GM19468 (cell line): Measurements from ENCODE around the gene VSIG10L2.
"Not testable (repeated sequence)": the region's sequence is repeated elsewhere in the genome, so short reads cannot be mapped to it uniquely, and the experiment has no call there.

Source experiments
- ATAC-seq: cut with Tn5 transposase; IDR thresholded peaks from one replicate; pipeline ENCODE4 v1.9.1; 2021; ENCODE audit warnings: mild to moderate bottlenecking, moderate library complexity, moderate number of reproducible peaks; ENCODE audit not compliant: unreplicated experiment; ENCODE audit errors: extremely low read depth

Gene VSIG10L2

DNA sequence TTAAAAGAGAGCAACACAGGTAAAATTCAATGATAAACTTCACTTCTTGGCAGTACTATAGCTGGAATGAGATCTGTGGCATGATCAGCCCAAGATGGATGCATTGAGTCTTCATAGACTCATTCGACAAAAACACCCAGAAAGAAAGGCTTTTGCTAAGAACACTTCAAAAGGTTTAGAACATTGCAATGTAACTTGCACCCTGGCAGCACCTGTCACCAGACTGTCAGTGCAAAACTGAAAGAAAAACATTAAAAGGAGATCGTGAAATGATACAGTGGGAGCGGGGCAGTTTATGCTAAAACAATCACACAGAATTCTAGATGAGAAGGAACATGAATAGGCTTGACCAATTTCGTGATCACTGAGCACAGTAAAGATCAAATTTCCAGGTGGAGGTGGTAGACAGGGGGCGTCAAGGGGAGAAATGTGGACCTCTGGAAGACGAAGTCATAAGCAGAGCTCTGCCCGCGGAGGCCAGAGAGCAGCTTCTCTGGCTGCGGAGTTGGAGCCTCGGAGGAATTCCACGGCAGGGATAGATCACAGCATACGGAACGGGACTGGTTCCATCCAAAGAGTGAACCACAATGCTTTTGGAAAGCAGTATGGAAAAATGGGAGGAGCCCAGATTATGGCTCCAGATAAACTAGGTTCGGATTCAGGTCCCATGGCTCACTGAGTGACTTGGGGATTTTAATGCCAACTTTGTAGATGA is 11.9 kb downstream of the VSIG10L2 start:
- no peak for ATAC-seq

DNA sequence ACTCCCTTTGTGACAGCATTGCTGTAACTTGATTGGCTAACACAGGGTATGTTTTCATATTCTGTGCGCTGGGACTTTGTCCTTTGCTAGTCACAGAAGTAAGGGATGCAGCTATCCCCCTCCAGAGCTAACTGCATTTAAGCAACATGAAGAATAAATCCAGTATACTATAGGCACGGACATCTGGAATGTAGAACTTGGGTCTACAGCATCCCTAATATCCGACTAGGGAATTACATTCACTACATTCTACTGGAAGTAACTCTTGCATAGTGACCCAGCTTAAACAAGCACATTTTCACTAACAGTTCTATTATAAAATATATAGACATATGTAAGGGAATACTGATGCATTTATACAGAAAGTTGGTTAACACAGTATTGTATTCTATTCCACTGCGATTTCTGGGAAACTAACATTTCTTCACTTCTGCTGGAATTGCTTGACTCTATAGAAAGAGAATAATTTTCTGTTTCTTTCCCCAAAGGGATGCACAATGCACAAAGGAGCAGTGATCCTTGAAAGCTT is 13.1 kb downstream of the VSIG10L2 start:
- no peak for ATAC-seq

DNA sequence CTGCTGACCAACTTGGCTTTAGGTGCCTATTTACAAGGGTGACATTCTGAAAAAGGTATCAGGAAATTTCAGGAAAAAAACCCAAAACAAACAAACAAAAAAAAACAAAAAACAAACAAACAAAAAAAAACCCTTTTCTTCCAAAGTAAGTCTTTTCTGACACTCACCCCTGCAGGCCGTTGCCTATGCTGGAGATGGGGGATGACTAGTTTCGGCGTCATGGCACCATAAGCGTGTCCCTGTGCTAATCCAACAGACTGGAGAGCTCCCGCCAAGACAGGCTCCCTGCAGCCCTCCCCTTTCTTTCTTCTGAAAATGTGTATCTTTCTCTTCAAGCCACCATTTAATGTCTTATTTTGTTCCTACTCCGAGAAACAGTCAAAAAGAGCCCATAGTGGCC is 13.7 kb downstream of the VSIG10L2 start:
- ATAC-seq: no peak

DNA sequence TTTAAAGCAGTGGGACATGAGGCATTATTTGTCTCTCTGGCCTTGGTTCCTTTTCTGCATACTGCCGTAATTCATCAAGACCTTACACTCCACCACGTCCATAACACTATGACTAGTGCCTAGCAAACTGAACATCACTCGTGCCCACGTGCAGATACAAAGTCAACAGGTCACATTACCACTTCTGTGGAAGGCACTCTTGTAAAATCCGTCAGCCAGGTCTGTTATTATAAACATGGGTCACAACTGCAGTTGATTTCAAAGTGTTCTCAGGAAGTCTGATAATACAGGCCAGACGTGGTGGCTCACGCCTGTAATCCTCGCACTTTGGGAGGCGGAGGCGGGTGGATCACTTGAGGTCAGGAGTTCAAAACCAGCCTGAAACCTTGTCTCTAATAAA is 14.1 kb downstream of the VSIG10L2 start:
- no peak for ATAC-seq

DNA sequence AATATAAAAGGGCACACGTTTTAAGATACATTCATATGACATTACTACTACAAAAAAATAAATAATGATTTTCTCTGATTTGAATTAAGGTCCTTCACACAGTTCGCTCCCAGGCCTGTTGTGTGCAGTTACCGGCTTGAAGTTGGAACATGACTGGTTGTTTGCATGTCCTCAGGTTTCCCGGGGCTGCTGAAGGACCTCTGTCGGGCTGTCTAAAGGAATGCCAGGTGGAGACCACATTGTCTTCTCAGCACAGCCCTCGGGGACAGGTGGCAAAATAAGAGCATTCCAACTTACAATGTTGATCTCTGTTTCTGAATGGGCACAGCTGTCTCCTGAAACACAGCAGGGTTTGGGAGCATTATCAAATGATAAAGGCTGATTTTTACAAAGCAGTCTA is 14.9 kb downstream of the VSIG10L2 start:
- no peak for ATAC-seq

DNA sequence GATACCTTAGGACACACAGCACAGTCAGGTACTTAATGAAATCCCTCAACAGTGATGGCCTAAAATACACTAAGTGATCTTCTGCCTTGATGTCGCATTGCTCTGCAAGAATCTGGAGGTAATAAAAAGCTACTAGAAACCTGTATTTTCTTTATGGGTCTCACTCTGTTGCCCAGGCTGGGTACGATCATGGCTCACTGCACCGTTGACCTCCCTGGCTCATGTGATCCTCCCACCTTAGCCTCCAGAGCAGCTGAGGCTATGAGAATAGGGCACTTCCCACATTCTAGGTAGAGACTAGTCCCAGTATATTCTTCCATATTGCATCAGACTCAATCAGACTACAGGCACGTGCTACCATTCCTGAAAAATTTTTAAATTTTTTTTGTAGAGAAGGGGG is 21.7 kb downstream of the VSIG10L2 start:
- no peak for ATAC-seq

DNA sequence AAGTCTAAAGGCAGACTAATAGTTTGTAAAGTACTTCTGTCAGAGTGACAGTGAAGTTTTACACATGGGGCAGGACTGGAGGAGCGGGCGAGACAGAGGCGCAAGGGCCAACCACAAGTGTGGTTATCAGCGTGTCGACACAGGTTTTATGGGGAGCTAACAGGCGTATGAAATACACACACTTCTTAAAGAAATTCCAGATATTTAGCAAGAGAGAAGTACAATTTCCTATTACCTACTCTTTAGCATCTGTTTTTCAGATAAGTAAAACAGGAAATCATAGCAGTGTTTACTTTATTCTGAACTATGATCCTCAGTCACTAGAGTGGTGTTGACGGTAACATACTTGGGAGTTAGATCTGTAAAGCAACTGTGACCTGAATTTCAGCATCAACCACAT is 22.5 kb downstream of the VSIG10L2 start:
- ATAC-seq: no peak

DNA sequence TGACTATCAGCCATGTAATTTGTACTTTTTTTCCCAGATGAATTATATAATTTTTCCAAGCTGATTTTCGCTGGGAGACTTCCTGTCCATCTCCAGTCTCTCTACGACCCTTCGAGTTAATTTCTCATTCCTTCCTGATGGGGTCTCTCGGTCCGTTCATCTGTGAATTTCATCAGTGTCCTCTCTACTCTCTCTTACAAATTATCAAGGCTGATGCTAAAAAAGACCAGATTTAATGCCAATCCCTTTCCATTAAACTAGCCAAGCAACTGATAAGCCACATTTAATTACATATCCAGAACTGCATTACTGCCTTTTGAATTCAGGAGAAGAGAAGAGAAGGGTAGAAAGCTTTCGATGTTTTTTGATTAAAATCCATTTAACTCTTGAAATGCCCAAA is 25.8 kb downstream of the VSIG10L2 start:
- no peak for ATAC-seq

DNA sequence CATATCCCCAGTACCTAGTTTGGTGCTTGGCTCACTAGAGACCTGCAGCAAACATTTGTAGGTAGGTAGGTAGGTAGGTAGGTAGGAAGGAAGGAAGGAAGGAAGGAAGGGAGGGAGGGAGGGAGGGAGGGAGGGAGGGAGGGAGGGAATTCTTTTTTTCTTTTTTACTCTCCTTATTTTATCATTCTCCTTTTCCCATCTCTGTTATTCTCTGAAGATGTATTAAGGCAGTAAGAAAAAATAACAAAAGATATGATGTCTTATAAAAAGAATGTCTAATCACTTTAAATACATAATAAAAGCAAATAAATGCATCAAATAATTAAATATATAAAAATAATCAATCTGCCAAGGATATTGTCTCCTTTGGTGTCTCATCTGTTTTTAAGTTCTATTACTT is 28.4 kb downstream of the VSIG10L2 start:
- ATAC-seq: no peak

DNA sequence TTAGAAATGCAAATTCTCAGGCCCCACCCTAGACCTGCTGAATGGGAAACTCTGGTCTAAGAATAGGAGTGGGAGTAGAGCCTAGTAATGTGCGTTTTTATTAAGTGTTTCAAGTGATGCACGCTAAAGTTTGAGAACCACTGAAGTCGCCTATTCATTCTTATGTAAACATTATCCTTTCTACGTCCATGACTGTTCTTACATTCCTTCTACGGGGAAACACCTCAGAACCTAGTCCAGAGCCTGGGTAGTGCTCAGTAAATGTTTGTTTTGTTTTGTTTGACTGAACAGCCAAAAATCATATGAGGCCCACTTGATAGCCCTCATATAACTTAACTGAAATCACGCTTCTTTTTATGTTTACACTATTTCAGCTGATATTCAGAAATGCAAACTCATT is 29.8 kb downstream of the VSIG10L2 start:
- ATAC-seq: no peak

DNA sequence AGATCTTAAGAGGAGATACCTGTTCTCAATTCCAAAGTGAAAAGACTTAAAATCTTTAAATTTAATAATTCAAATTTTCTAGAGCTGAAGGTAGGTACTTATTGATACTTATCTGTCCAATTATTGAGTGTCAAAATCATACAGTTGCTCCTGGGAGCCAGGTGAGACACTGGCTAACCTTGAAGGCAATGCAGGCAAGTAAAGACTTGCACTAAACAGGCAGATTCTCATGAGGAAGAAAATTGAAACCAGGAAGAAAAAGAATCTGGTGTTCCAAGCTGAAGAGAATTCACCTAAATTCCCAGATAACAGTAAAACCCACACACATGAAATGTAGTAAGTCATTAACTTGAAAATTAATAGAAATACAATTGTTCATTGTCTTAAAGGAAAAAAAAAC is 30.3 kb downstream of the VSIG10L2 start:
- no peak for ATAC-seq

DNA sequence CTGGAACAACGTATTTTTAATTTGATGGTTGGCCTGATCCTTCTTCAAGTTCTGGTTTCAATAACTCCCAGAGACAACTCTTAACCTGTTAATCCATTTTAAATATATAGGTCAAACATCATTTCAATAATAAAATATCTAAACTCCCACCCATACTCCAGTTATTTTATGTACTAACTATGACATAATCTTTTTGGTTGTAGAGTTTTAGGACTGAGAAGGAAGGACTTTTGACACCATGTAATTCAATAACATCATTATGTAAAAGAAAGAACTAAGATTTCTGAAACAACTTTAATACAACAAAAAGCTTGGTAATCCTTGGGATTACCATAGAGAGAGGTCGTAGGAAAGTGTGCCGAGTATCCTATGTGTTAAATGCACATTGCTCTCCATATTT is 31.5 kb downstream of the VSIG10L2 start:
- no peak for ATAC-seq

DNA sequence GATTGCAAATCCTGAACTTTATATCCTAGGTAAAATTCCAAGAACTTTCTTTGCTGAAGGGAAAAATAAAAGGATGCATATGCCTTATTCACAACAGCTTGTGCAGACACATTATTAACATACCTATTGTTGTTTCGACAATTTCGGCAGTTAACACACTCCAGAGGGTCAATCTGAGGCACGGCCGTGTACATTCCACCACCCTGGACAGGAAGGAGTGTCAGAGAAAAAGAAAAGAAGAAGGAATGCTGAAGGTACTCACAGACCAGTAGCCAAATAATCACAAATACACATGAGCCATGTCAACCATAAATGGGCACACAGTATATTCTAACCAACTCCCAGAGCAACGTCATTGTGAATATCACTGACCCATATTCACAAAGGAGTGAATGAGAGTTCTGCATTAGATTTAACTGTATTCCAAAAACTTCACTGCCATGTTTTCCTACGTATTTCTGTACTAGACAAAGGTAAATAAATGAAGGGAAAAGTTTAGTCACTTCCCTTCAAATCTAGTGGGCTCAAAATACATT is 32.4 kb downstream of the VSIG10L2 start:
- no peak for ATAC-seq

DNA sequence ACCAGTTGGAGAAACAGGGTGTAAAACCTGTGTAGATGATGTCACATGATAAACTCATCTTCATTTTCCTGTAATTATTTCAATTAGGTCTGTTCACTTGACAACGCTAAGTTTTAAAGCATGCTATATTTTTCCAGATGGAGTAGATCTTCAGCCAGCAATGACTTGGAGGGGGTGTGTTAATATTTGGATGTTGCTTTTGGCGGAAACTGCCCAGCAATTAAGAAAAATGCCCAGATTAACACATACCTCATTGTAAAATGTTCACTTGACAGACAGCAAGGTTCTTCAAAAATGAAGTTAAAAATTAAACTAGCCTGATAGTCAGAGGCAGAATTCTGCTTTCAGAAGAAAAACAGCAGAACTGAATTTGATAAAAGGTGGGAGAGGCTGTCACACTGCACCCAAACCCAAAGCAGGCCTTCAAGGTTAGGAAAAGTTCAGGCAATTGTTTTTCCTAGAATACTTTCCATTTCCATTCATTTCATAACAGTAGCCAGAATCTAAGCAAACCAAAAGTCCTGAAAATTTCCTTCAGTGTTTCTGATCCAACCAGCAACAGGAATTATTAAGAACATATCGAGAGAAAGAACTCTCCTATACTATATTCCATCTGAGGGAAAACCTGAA is 33.0 kb downstream of the VSIG10L2 start:
- ATAC-seq: no peak

DNA sequence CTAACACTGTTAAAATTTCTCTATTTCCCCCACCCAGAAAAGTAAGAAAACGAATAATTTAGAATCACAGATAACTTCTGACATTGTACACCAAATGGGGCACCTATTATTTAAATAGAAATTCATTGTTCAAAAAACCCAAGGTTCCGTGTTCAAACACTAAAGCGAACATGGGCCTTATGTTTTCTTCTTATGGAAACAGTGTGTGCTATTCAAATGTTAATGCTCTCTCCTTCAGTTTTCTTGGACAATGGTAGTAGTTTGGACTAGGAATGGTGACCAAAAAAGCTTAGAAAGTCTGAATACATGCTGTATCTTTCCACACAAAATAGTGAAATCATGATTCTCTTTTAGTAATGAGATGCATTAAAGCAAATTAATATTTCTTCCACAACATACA is 33.7 kb downstream of the VSIG10L2 start:
- no peak for ATAC-seq

DNA sequence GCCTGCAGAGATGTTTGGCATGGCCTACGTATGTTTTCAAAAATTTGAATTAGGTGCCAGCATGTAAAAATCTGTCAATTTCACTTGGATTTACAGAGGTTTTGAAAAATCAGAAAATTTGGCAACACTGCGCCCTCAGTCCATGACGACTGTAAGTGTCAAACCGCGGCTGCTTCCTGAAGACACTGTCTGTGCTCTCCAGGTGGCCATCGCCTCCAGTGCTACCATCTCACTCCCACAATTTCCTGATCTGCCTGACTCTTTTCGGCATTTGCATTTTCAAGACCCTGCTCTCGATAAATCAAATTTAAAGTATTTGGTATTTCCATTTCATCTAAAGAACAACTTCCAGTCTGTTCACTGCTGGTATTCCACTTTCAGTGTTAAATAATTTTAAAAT is 34.6 kb downstream of the VSIG10L2 start:
- no peak for ATAC-seq

DNA sequence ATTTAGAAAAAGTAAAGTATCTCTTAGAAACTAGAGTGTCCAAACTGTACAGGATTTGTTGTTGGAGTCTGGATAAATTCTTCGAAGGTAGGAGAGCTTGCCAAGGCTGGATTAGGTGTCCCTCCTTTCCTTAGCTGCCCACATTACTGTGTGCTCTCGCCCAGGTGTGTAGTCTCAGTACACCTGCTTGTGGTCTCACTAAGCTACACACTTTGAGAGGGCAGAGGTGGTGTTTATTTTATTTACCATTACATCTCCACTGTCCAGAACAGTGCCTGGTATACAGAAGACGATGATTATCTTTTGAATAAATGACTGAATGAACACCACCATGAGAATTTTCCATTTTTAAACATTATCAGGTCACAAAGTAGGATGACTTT is 36.5 kb downstream of the VSIG10L2 start:
- no peak for ATAC-seq

DNA sequence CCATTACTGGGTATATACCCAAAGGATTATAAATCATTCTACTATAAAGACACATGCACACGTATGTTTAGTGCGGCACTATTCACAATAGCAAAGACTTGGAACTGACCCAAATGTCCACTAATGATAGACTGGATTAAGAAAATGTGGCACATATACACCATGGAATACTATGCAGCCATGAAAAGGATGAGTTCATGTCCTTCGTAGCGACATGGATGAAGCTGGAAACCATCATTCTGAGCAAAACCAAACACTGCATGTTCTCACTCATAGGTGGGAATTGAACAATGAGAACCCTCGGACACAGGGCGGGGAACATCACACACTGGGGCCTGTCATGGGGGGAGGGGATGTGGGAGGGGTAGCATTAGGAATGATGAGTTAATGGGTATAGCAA is 40.1 kb downstream of the VSIG10L2 start:
- ATAC-seq: not testable (repeated sequence)

DNA sequence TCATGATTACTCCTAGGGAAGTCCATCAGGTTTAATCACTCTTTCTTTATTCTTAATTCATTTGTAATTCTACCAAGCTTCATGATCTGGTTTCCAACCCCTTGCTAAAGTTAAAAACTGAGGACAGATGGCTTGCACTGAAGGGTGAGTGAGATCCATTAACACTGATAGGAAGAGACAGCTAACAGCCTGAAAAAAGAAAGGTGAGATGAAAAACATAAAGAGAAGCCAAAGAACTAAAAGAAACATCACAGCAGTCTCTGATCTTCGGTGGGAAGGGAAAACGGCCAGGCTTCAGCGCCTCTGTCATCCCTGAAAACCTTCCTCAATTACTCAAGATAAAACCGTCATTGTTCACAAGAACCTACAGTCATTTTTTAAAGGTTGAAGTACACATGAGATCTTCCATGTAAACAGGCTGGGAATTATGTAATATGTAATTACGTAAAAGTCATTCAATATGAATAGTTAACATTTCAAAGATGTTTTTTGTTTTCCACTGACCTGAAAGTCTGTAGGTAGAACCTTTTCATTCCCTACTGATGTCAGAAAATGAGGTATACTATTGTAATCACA is 41.3 kb downstream of the VSIG10L2 start:
- no peak for ATAC-seq

DNA sequence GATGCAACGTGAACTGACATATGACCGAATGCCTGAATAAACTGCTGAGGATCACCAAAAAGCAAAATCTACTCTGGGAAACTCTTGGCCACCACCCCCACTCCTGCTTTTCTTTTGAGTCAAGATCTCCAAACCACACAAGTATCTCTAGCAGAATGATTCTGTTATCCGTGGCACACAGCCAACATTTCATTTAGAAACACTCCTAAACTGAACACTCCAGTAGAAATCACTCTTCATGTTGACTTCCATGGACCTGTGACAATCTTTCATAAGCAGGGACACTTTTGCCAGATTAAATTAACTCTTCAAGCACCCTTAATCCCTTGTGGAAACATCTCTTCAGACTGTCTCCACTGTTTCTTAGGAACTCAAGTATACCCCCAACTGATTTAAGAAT is 44.4 kb downstream of the VSIG10L2 start:
- no peak for ATAC-seq

DNA sequence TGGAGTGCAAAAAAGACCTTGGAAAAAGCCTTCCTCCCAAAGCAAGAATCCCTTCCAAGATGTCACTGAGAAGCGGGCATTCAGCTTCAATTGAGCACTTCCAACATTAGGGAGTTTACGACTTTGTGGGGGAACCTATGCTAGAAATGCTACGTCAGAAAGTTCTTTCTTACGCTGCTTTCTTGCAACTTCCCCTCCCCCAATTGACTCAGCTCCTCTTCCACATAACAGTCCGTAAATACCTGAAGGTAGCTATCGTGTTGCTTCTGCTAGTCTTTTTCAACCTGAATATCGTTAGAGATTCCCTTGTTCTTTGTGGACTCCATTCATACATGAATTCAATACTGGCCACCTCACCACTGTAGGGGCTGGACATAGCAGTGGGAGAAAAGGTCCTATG is 47.0 kb downstream of the VSIG10L2 start:
- no peak for ATAC-seq
